Measurements from ENCODE around the gene MEGF8. TPM values are rescaled to one million over a fixed set of nuclear protein-coding genes. Genes with fewer than 3 reads are reported as not detected.

MEGF8 gene
- total and polyA plus RNA-seq, 2 experiments from 2014 or later = 5.4 to 26.6 TPM

DNA sequence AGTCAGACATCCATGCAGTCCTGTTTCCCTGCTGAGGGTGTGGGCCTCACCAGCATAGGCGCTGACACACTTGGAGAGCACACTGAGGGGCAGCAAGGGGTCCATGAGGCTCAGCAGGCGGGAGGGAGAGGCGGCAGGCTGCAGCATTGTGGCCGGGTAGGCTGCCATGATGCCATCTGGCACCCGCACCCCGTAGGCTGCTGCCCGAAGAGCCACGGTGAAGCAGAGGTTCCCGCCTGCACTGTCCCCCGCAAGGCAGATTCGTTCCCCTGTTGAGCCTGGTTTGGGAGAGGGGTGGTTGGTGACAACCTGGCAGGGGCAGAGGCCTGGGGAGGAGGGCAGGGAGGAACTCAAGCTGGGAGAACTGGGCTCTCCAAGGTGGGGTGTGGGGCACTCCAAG lies 80.7 kb downstream of the MEGF8 start:
- Histone ChIP-seq H3K4me3 (no peak overlapping the region), H3K79me2 (ENCODE audit: insufficient read depth) (no peaks in the 10 kb centered on the region), H3K9ac (no peak overlapping the region), H3F3A (ENCODE audit: insufficient read depth) (no peaks in the 10 kb centered on the region), H2AFZ (no peak overlapping the region), H3K4me1 (ENCODE audit: insufficient read depth) (no peaks in the 10 kb centered on the region), H3K9me2 (ENCODE audit: insufficient read depth) (no peaks in the 10 kb centered on the region), H3K4me2 (ENCODE audit: unreplicated experiment) (no peak overlapping the region), H4K20me1 (ENCODE audit: insufficient read depth) (no peaks in the 10 kb centered on the region), H3K27me3 (replicated peaks; ENCODE audit: insufficient read depth) (no peaks in the 10 kb centered on the region), H3K27ac (no peak overlapping the region), H3K9me3 (ENCODE audit: low read depth) (no peaks in the 10 kb centered on the region), H3K36me3 (ENCODE audit: low read depth) (no peaks in the 10 kb centered on the region)
- in situ Hi-C loops (cut with MboI) = no loop called here
- no peak for TF ChIP-seq EZH2phosphoT487 (IDR thresholded peaks at IDR 0.05; ENCODE audit: insufficient read depth, low read depth)
- no peak for TF ChIP-seq EZH2 (IDR thresholded peaks at IDR 0.05; ENCODE audit: insufficient read depth, poor library complexity, severe bottlenecking)
- 91 to 94% methylated on average over 11 of the region's 11 CpGs for WGBS, 2 experiments (ENCODE audit: low coverage in 1 of 2, low lambda C conversion rate in 2 of 2, missing lambda C conversion rate in 2 of 2)
- no peak for DNase-seq

GRCh38 chr19:42407085-42407815 lies 81.8 kb downstream of the MEGF8 start:
- H2AFZ ChIP-seq = no peak overlapping the region
- no peak for TF ChIP-seq EZH2 (IDR thresholded peaks at IDR 0.05; ENCODE audit: insufficient read depth, poor library complexity, severe bottlenecking)
- TF ChIP-seq EZH2phosphoT487 (IDR thresholded peaks at IDR 0.05; ENCODE audit: insufficient read depth, low read depth) = no peak
- H3K9ac ChIP-seq = no peak overlapping the region
- H3K27me3 ChIP-seq (replicated peaks; ENCODE audit: insufficient read depth) = no peaks in the 10 kb centered on the region
- H3K27ac ChIP-seq = no peak overlapping the region
- no peaks in the 10 kb centered on the region for H3K79me2 ChIP-seq (ENCODE audit: insufficient read depth)
- no peak overlapping the region for H3K4me2 ChIP-seq (ENCODE audit: unreplicated experiment)
- H3F3A ChIP-seq (ENCODE audit: insufficient read depth) = no peaks in the 10 kb centered on the region
- H3K9me2 ChIP-seq (ENCODE audit: insufficient read depth) = no peaks in the 10 kb centered on the region
- no peak overlapping the region for H3K4me3 ChIP-seq
- H4K20me1 ChIP-seq (ENCODE audit: insufficient read depth) = no peaks in the 10 kb centered on the region
- DNase-seq = no peak
- no peaks in the 10 kb centered on the region for H3K4me1 ChIP-seq (ENCODE audit: insufficient read depth)
- WGBS, 2 experiments (ENCODE audit: low coverage in 1 of 2, low lambda C conversion rate in 2 of 2, missing lambda C conversion rate in 2 of 2) = 91 to 92% methylated on average over 19 to 30 of the region's 30 CpGs
- no peaks in the 10 kb centered on the region for H3K36me3 ChIP-seq (ENCODE audit: low read depth)
- in situ Hi-C loops (cut with MboI) = no loop called here
- H3K9me3 ChIP-seq (ENCODE audit: low read depth) = no peaks in the 10 kb centered on the region

GRCh38 chr19:42407816-42408175 lies 82.4 kb downstream of the MEGF8 start:
- no peaks in the 10 kb centered on the region for H3K9me3 ChIP-seq (ENCODE audit: low read depth)
- H3K36me3 ChIP-seq (ENCODE audit: low read depth) = no peaks in the 10 kb centered on the region
- H3K9me2 ChIP-seq (ENCODE audit: insufficient read depth) = no peaks in the 10 kb centered on the region
- no peak overlapping the region for H3K27ac ChIP-seq
- in situ Hi-C loops (cut with MboI) = no loop called here
- no peaks in the 10 kb centered on the region for H3F3A ChIP-seq (ENCODE audit: insufficient read depth)
- H4K20me1 ChIP-seq (ENCODE audit: insufficient read depth) = no peaks in the 10 kb centered on the region
- H3K79me2 ChIP-seq (ENCODE audit: insufficient read depth) = no peaks in the 10 kb centered on the region
- H3K4me1 ChIP-seq (ENCODE audit: insufficient read depth) = no peaks in the 10 kb centered on the region
- no peaks in the 10 kb centered on the region for H3K27me3 ChIP-seq (replicated peaks; ENCODE audit: insufficient read depth)
- H2AFZ ChIP-seq = no peak overlapping the region
- H3K4me2 ChIP-seq (ENCODE audit: unreplicated experiment) = no peak overlapping the region
- TF ChIP-seq EZH2 (IDR thresholded peaks at IDR 0.05; ENCODE audit: insufficient read depth, poor library complexity, severe bottlenecking) (no peak), EZH2phosphoT487 (IDR thresholded peaks at IDR 0.05; ENCODE audit: insufficient read depth, low read depth) (no peak)
- H3K9ac ChIP-seq = no peak overlapping the region
- no peak overlapping the region for H3K4me3 ChIP-seq
- DNase-seq = no peak
- WGBS, 2 experiments (ENCODE audit: low coverage in 1 of 2, low lambda C conversion rate in 2 of 2, missing lambda C conversion rate in 2 of 2) = 97 to 98% methylated on average over 8 to 10 of the region's 10 CpGs

DNA sequence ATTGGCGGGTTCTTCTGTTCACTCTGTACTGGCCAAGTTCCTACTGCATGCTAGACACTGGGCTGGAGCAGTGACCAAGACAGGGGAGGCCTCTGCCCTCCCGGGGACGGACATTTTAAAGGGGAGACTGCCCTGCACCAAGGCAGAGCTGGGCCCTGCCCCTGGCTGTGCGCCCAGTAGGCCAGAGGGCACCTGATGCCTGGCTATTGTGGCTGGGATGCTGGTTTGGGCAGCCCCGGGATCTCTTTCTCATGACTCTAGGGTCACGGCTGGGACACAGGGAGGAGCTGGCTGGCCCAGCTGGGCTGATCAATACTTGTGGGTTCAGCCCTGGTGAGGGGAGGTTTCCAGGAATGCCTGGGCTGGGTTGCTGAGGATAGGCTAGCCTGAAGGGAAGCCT lies 84.0 kb downstream of the MEGF8 start:
- WGBS, 2 experiments (ENCODE audit: low coverage in 1 of 2, low lambda C conversion rate in 2 of 2, missing lambda C conversion rate in 2 of 2) = 85 to 88% methylated on average over 6 of the region's 6 CpGs
- in situ Hi-C loops (cut with MboI) = no loop called here

More for the DNA sequence above, 84.0 kb downstream of the MEGF8 start:
- no peak overlapping the region for H3K4me2 ChIP-seq (ENCODE audit: unreplicated experiment)
- H3K27me3 ChIP-seq (replicated peaks; ENCODE audit: insufficient read depth) = no peaks in the 10 kb centered on the region
- no peaks in the 10 kb centered on the region for H3K4me1 ChIP-seq (ENCODE audit: insufficient read depth)
- no peaks in the 10 kb centered on the region for H3K36me3 ChIP-seq (ENCODE audit: low read depth)
- H3K4me3 ChIP-seq = no peak overlapping the region
- H3K27ac ChIP-seq = no peak overlapping the region
- H3K9me3 ChIP-seq (ENCODE audit: low read depth) = no peaks in the 10 kb centered on the region
- H3K79me2 ChIP-seq (ENCODE audit: insufficient read depth) = no peaks in the 10 kb centered on the region
- H2AFZ ChIP-seq = no peak overlapping the region
- no peak overlapping the region for H3K9ac ChIP-seq
- DNase-seq = no peak
- no peak for TF ChIP-seq EZH2phosphoT487 (IDR thresholded peaks at IDR 0.05; ENCODE audit: insufficient read depth, low read depth)
- no peak for TF ChIP-seq EZH2 (IDR thresholded peaks at IDR 0.05; ENCODE audit: insufficient read depth, poor library complexity, severe bottlenecking)
- no peaks in the 10 kb centered on the region for H4K20me1 ChIP-seq (ENCODE audit: insufficient read depth)
- no peaks in the 10 kb centered on the region for H3F3A ChIP-seq (ENCODE audit: insufficient read depth)
- no peaks in the 10 kb centered on the region for H3K9me2 ChIP-seq (ENCODE audit: insufficient read depth)
